GM18505 (cell line): Measurements from ENCODE around the gene PPP2R5C.

Experiments
- ATAC-seq: cut with Tn5 transposase; IDR thresholded peaks from one replicate; pipeline ENCODE4 v1.9.1; 2021; ENCODE audit not compliant: unreplicated experiment
- POLR2A ChIP-seq: IDR thresholded peaks from 4 replicates; pipeline ENCODE4 v1.6.1; 2011; ENCODE audit warnings: borderline replicate concordance; ENCODE audit not compliant: insufficient read depth, insufficient read length; ENCODE audit errors: extremely low read depth

The PPP2R5C gene

GRCh38 chr14:101772770-101773169 lies 11.3 kb downstream of the PPP2R5C start:
- ATAC-seq, result no peak
- TF ChIP-seq POLR2A, result no peak

GRCh38 chr14:101773378-101773777 lies 11.9 kb downstream of the PPP2R5C start:
- ATAC-seq, result no peak

GRCh38 chr14:101774006-101774795 lies 12.7 kb downstream of the PPP2R5C start:
- TF ChIP-seq POLR2A, result no peak
- ATAC-seq, result no peak

More at GRCh38 chr14:101773378-101773777, 11.9 kb downstream of the PPP2R5C start:
- no peak for TF ChIP-seq POLR2A

- ATAC-seq, result no peak
- TF ChIP-seq POLR2A, result no peak
These were observed 13.3 kb downstream of the PPP2R5C start for GRCh38 chr14:101774814-101775213.

- ATAC-seq, result no peak
- TF ChIP-seq POLR2A, result no peak
These were observed 14.3 kb downstream of the PPP2R5C start for GRCh38 chr14:101775826-101776225.

GRCh38 chr14:101776344-101776743 lies 14.8 kb downstream of the PPP2R5C start:
- no peak for ATAC-seq
- TF ChIP-seq POLR2A, result no peak

GRCh38 chr14:101780390-101780789 lies 18.9 kb downstream of the PPP2R5C start:
- TF ChIP-seq POLR2A, result no peak
- no peak for ATAC-seq

- no peak for TF ChIP-seq POLR2A
- no peak for ATAC-seq
These were observed 19.4 kb downstream of the PPP2R5C start for GRCh38 chr14:101780887-101781239.

- TF ChIP-seq POLR2A, result no peak
- no peak for ATAC-seq
These were observed 19.9 kb downstream of the PPP2R5C start for GRCh38 chr14:101781240-101782061.

- TF ChIP-seq POLR2A, result no peak
These were observed 21.9 kb downstream of the PPP2R5C start for GRCh38 chr14:101783260-101784016.

GRCh38 chr14:101784631-101785030 lies 23.1 kb downstream of the PPP2R5C start:
- TF ChIP-seq POLR2A, result no peak
- ATAC-seq, result no peak

More at GRCh38 chr14:101783260-101784016, 21.9 kb downstream of the PPP2R5C start:
- no peak for ATAC-seq

GRCh38 chr14:101788016-101788635 lies 26.6 kb downstream of the PPP2R5C start:
- no peak for TF ChIP-seq POLR2A
- ATAC-seq, result no peak

GRCh38 chr14:101789222-101789621 lies 27.7 kb downstream of the PPP2R5C start:
- no peak for TF ChIP-seq POLR2A

More at GRCh38 chr14:101789222-101789621, 27.7 kb downstream of the PPP2R5C start:
- ATAC-seq, result no peak
